HG02840 (cell line): ENCODE data around the gene STKLD1.

ENCODE experiments used
- ATAC-seq: cut with Tn5 transposase; IDR thresholded peaks from one replicate; pipeline ENCODE4 v1.9.1; 2021; ENCODE audit warnings: mild to moderate bottlenecking, moderate library complexity, moderate number of reproducible peaks; ENCODE audit not compliant: unreplicated experiment, low FRiP score

The STKLD1 gene

GRCh38 chr9:133344071-133344470 is 32.1 kb upstream of the STKLD1 start:
- no peak for ATAC-seq

DNA sequence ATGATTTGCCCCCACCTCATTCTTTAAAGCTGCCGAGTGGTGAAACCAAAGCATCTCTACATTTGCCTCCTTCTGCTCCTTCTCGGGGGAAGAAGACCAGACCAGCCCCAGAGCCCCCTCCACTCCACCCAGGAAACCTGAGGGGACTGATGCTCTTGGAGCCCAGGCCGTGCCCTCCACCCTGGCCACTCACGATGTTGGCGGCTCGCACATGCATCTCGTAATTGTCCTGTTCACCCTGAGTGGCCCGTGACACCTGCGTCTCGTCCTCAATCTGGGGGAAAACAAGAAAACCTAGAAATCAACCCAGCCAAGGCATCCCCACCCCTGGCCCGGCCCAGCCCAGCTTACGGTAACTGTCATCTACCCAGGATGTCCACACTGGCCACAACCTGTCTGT is 31.2 kb upstream of the STKLD1 start:
- ATAC-seq, result no peak

DNA sequence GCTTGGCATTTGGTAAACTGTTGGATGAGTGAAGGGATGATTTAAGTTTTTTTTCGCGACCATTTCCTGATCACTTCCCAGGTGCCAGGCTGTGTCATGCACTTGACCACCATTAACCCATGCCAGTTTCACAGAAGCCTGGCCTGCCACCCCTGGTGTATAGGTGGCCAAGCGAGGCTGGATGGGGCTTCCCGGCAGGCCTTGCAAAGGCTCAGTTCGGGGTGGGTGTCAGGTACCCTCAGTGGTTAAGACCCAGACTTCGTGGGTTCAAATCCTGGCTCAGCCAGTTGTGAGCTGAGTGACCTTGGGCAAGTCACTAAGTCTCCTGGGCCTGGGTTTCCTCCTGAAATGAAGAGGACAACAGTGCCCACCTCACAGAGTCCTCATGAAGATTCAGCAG is 30.6 kb upstream of the STKLD1 start:
- ATAC-seq, result no peak

GRCh38 chr9:133346021-133346785 is 30.0 kb upstream of the STKLD1 start:
- no peak for ATAC-seq

GRCh38 chr9:133347515-133347984 is 28.6 kb upstream of the STKLD1 start:
- peak; percentile 24 for ATAC-seq

- ATAC-seq, result peak; percentile 84
Observed at GRCh38 chr9:133347985-133348717, 28.0 kb upstream of the STKLD1 start, which contains the start of the genes MED22 and RPL7A. TSS of gene MED22 (minus strand) at chr9:133348131. CDS start at chr9:133346662, 1,469 bp downstream. TSS of gene RPL7A (plus strand) at chr9:133348218. CDS start at chr9:133348244, 26 bp downstream.

DNA sequence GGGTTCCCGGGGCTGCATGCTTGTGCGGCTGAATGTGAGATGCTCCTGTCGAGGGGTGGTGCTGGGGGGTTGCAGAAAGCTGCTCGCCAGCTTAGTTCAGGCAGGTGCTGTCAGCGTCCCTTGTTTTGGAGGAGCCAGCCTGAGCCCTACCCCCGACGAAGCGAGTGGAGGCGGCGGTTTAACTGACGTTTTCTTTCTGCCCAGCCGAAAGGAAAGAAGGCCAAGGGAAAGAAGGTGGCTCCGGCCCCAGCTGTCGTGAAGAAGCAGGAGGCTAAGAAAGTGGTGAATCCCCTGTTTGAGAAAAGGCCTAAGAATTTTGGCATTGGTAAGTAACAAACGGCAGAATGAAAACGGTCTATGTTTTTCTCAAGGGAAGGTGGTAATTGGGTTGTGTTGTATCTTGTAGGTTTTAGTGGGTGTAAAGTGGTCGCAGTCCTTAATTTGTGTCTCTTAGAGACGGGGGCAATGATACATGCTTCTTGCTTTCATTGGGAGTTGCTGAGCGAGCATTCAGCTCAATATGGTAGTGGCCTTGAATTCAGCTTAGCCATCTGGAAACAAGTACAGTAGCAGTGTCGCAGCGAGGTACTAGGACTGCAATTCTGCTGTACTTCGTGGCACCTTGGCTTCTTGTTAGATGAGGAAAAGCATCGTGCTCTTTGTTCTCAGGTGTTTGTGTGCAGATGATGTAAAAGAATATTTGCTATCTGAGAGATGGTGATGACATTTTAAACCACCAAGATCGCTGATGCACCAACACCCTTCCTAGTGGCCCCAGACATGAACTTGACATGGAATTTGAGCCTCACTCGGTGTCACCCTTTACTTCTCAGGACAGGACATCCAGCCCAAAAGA is 27.2 kb upstream of the STKLD1 start:
- no peak for ATAC-seq

DNA sequence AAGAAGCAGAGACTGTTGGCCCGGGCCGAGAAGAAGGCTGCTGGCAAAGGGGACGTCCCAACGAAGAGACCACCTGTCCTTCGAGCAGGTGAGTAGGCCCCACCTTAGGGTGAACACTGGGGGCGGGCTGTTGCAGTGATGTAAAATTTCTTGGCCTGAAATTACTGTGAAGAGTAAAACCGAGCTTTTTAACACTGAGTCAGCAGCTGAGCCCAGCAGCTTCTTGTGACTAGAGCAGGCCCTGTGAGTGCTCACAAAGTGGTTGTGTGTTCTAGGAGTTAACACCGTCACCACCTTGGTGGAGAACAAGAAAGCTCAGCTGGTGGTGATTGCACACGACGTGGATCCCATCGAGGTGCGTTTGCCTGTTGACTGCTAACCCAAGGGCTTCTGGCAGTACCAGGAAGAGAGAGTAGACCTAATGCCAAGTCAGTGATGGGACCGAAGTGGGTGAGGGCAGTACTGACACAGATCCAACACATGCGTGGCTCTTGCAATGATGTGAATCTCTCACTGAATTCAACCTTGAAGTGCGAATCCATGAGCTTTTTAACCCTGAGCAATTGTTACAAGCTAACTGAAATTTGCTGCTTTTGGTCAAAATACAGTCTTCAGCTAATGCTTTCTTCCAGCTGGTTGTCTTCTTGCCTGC is 26.1 kb upstream of the STKLD1 start:
- no peak for ATAC-seq

- ATAC-seq, result no peak
Observed at GRCh38 chr9:133351526-133351907, 24.6 kb upstream of the STKLD1 start.

DNA sequence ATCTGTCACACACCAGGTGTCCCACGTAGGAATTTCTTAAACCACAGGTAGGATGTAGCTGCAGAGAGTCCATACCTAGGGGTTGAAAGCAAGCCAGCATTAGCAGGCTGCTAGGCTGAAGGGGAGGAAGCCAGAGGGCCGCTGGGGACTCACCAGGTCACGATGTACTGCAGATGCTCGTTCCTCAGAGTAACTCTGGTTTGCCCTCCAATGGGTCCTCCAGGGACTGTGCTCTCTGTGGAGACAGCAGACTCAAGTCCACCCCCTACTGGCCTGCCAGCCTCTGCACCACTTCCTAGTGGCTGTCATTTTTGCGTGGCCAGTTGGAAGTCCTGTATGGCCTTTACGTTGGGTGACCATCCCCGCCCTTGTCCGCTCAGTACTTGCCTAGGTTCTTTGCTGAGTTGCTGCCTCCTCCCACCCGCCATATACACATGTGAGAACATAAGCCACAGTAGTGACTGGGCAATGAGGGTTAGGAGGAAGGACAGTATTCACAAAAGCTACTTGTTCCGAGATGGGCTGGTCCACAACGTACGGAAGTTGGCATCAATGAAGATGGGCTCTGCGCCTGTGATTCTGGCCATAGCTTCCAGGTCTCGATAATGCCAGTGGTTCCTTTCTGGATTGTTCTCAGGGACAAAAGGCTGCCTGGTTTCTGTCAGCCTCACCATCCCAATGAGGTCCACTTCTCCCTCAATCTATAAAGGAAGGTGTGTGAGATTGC is 24.1 kb upstream of the STKLD1 start:
- no peak for ATAC-seq

GRCh38 chr9:133352635-133353340 is 23.4 kb upstream of the STKLD1 start:
- ATAC-seq, result no peak

- no peak for ATAC-seq
Observed at GRCh38 chr9:133353548-133353947, 22.6 kb upstream of the STKLD1 start.

DNA sequence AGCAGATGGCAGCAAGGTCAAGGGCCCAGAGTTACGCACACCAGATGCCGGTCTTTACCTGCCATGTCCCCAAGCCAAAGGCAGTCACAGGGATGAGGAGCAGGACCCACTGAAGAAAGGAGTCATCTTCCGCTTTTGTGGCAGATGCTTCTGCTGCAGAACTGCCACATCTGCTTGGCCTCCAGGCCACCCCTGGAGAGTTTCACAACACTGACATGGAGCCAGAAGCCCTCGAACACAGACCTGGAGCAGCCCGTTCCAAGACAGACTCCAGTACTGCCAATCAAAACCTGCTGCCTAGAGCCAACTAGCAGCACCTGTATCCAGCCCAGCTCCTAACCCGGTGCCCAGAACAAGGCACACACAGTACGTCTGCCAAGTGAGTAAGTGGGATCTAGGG is 21.4 kb upstream of the STKLD1 start:
- ATAC-seq, result no peak

GRCh38 chr9:133355881-133356357 is 20.2 kb upstream of the STKLD1 start:
- no peak for ATAC-seq

- ATAC-seq, result no peak
Observed at GRCh38 chr9:133356391-133357091, 19.6 kb upstream of the STKLD1 start, which contains the start of the genes SURF1 and SURF2. TSS of gene SURF1 (minus strand) at chr9:133356487. CDS start at chr9:133356453, 34 bp downstream. TSS of gene SURF2 (plus strand) at chr9:133356550. CDS start at chr9:133356593, 43 bp downstream.

DNA sequence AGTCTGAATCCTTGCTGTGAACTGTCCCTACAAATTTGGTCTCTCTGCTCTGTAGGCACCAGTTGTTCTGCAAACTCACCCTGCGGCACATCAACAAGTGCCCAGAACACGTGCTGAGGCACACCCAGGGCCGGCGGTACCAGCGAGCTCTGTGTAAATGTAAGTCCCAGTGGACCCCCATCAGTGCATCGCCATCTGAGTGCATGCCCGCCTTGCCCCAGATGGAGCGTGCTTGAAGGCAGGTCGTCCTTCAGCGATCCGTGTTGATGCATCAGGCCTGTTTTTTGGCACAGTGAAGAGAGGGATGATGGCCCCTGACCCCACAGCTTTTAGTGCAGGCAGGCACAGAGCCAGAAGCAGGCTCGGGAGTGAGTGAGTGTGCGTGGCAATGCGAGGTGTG is 18.5 kb upstream of the STKLD1 start:
- ATAC-seq, result no peak

GRCh38 chr9:133359399-133360175 is 16.6 kb upstream of the STKLD1 start:
- no peak for ATAC-seq
